Subcutaneous adipose tissue (tissue), 4 donors: ENCODE measurements around the gene SPAM1. TPM values are rescaled to one million over a fixed set of nuclear protein-coding genes. Genes with fewer than 3 reads are reported as not detected.

Experiments used
- CTCF ChIP-seq: fragments of 450-650 bp; IDR thresholded peaks from one replicate; pipeline ENCODE4 v1.5.1; 2016; ENCODE audit warnings: low read depth, mild to moderate bottlenecking, control low read depth, antibody characterized with exemption, moderate library complexity
- total RNA-seq, 4 donors: library from RNA; depleted of rRNA; stranded (reverse); fragments of >200 nt; gene quantifications; one replicate each; pipeline ENCODE4 v1.1.0, GENCODE V29; 2016

SPAM1 gene
- not detected for total RNA-seq

- TF ChIP-seq CTCF: no peak
These were observed at the start of gene SPAM1 for GRCh38 chr7:123924941-123925340. SPAM1 (plus strand) TSS chr7:123925241; CDS start chr7:123953571, 28,330 bp downstream.

GRCh38 chr7:123876557-123877256, 48.3 kb upstream of the SPAM1 start:
- TF ChIP-seq CTCF: no peak

GRCh38 chr7:123879628-123880027, 45.4 kb upstream of the SPAM1 start:
- TF ChIP-seq CTCF: no peak

GRCh38 chr7:123881300-123881699, 43.7 kb upstream of the SPAM1 start:
- TF ChIP-seq CTCF: no peak

GRCh38 chr7:123883154-123883553, 41.9 kb upstream of the SPAM1 start:
- TF ChIP-seq CTCF: no peak

- no peak for TF ChIP-seq CTCF
These were observed 36.8 kb upstream of the SPAM1 start for GRCh38 chr7:123888192-123888591.

- no peak for TF ChIP-seq CTCF
These were observed 23.9 kb upstream of the SPAM1 start for GRCh38 chr7:123901101-123901500.
